WTC11 (cell line): ENCODE measurements around the gene SEC61A2. TPM values are rescaled to one million over a fixed set of nuclear protein-coding genes. Genes with fewer than 3 reads are reported as not detected.

Source experiments
- ATAC-seq: fragments of 200-7000 bp; cut with Tn5 transposase; 2 replicates; pipeline ENCODE4 v1.10.0; 2021; ENCODE audit warnings: mild to moderate bottlenecking, moderate library complexity
- CTCF ChIA-PET: fragments of 300-600 bp; sonication (Branson Sonifier 250); formaldehyde crosslinking; loops from one replicate; lab custom pipeline; 2021; ENCODE audit warnings: antibody characterized with exemption; lab: Charles Lee
- POLR2A ChIA-PET: fragments of 350-600 bp; sonication (Branson Sonifier 250); formaldehyde crosslinking; loops from one replicate; lab custom pipeline; 2021; ENCODE audit warnings: antibody characterized with exemption; lab: Charles Lee
- DNase-seq: peaks from one replicate; pipeline ENCODE4 v3.0.0; 2021; ENCODE audit warnings: low spot score
- H3K27ac Mint-ChIP-seq: 2 replicates; pipeline ENCODE4 v1.8.0; 2021; ENCODE audit warnings: mixed read lengths
- H3K27me3 Mint-ChIP-seq: 2 replicates; pipeline ENCODE4 v1.8.0; 2021; ENCODE audit warnings: low read depth, mild to moderate bottlenecking, moderate library complexity, mixed read lengths
- H3K36me3 Mint-ChIP-seq: 2 replicates; pipeline ENCODE4 v1.8.0; 2021; ENCODE audit warnings: mixed read lengths
- H3K4me1 Mint-ChIP-seq: 2 replicates; pipeline ENCODE4 v1.8.0; 2022; ENCODE audit warnings: mixed read lengths
- H3K4me3 Mint-ChIP-seq: 2 replicates; pipeline ENCODE4 v1.8.0; 2021; ENCODE audit warnings: mild to moderate bottlenecking, moderate library complexity, mixed read lengths
- H3K9me3 Mint-ChIP-seq: 2 replicates; pipeline ENCODE4 v1.8.0; 2021; ENCODE audit warnings: mixed read lengths
- ATF6 ChIP-seq: sonication (generic); formaldehyde crosslinking; IDR thresholded peaks from 2 replicates; pipeline ENCODE4 v1.8.1; 2023; ENCODE audit warnings: mild to moderate bottlenecking, missing genetic modification reagents
- E2F5 ChIP-seq: sonication (generic); formaldehyde crosslinking; IDR thresholded peaks from 2 replicates; pipeline ENCODE4 v1.8.1; 2022; ENCODE audit warnings: mild to moderate bottlenecking, moderate library complexity, missing genetic modification reagents
- ELF4 ChIP-seq: sonication (generic); formaldehyde crosslinking; IDR thresholded peaks from 2 replicates; pipeline ENCODE4 v1.8.1; 2022; ENCODE audit warnings: low read depth, mild to moderate bottlenecking, moderate library complexity, missing genetic modification reagents
- FOXJ3 ChIP-seq: sonication (generic); formaldehyde crosslinking; IDR thresholded peaks from 2 replicates; pipeline ENCODE4 v1.9.0; 2021; ENCODE audit warnings: missing genetic modification reagents, mild to moderate bottlenecking, borderline replicate concordance
- FOXK1 ChIP-seq: sonication (generic); formaldehyde crosslinking; IDR thresholded peaks from 2 replicates; pipeline ENCODE4 v1.8.0; 2022; ENCODE audit warnings: mild to moderate bottlenecking, moderate library complexity, missing genetic modification reagents
- FOXP1 ChIP-seq: sonication (generic); formaldehyde crosslinking; IDR thresholded peaks from 2 replicates; pipeline ENCODE4 v1.8.0; 2022; ENCODE audit warnings: missing genetic modification reagents, mild to moderate bottlenecking, moderate library complexity, borderline replicate concordance
- HMGA2 ChIP-seq: fragments of 250-450 bp; sonication (Bioruptor Pico); IDR thresholded peaks from 2 replicates; pipeline ENCODE4 v1.4.0; 2021; ENCODE audit warnings: mild to moderate bottlenecking, moderate library complexity
- IRF1 ChIP-seq: sonication (generic); formaldehyde crosslinking; IDR thresholded peaks from 2 replicates; pipeline ENCODE4 v1.8.0; 2023; ENCODE audit warnings: missing genetic modification reagents
- KAT7 ChIP-seq: sonication (generic); formaldehyde crosslinking; IDR thresholded peaks from 2 replicates; pipeline ENCODE4 v1.8.1; 2023; ENCODE audit warnings: missing genetic modification reagents, mild to moderate bottlenecking, borderline replicate concordance
- NFYB ChIP-seq: sonication (generic); formaldehyde crosslinking; conservative IDR thresholded peaks from 2 replicates; pipeline ENCODE4 v1.8.0; 2022; ENCODE audit warnings: low read depth, missing genetic modification reagents
- NR1H2 ChIP-seq: sonication (generic); formaldehyde crosslinking; IDR thresholded peaks from 2 replicates; pipeline ENCODE4 v1.9.0; 2021; ENCODE audit warnings: mild to moderate bottlenecking, moderate library complexity, missing genetic modification reagents
- PRDM15 ChIP-seq: sonication (generic); formaldehyde crosslinking; IDR thresholded peaks from 2 replicates; pipeline ENCODE4 v1.8.0; 2022; ENCODE audit warnings: missing genetic modification reagents
- PRRX2 ChIP-seq: fragments of 250-450 bp; sonication (Bioruptor Pico); IDR thresholded peaks from 2 replicates; pipeline ENCODE4 v1.8.0; 2021; ENCODE audit warnings: mild to moderate bottlenecking
- TCF7 ChIP-seq: sonication (generic); formaldehyde crosslinking; IDR thresholded peaks from 2 replicates; pipeline ENCODE4 v1.8.0; 2022; ENCODE audit warnings: mild to moderate bottlenecking, low read depth, missing genetic modification reagents, moderate library complexity
- TEAD1 ChIP-seq: sonication (generic); formaldehyde crosslinking; IDR thresholded peaks from 2 replicates; pipeline ENCODE4 v1.8.0; 2022; ENCODE audit warnings: mild to moderate bottlenecking, missing genetic modification reagents
- TEAD4 ChIP-seq: sonication (generic); formaldehyde crosslinking; IDR thresholded peaks from 2 replicates; pipeline ENCODE4 v1.8.0; 2022; ENCODE audit warnings: mild to moderate bottlenecking, missing genetic modification reagents
- ZBTB43 ChIP-seq: sonication (generic); formaldehyde crosslinking; IDR thresholded peaks from 2 replicates; pipeline ENCODE4 v1.8.1; 2023; ENCODE audit warnings: mild to moderate bottlenecking, missing genetic modification reagents
- ZNF121 ChIP-seq: sonication (generic); formaldehyde crosslinking; IDR thresholded peaks from 2 replicates; pipeline ENCODE4 v1.8.0; 2023; ENCODE audit warnings: missing genetic modification reagents
- ZNF263 ChIP-seq: sonication (generic); formaldehyde crosslinking; IDR thresholded peaks from 2 replicates; pipeline ENCODE4 v1.8.1; 2022; ENCODE audit warnings: low read depth, mild to moderate bottlenecking, moderate library complexity, missing genetic modification reagents
- ZNF396 ChIP-seq: fragments of 250-450 bp; sonication (Bioruptor Pico); IDR thresholded peaks from 2 replicates; pipeline ENCODE4 v1.8.0; 2021; ENCODE audit warnings: mild to moderate bottlenecking, moderate library complexity, borderline replicate concordance
- ZNF416 ChIP-seq: fragments of 250-450 bp; sonication (Bioruptor Pico); IDR thresholded peaks from 2 replicates; pipeline ENCODE4 v1.9.0; 2021; ENCODE audit warnings: mild to moderate bottlenecking, inconsistent platforms
- ZNF512 ChIP-seq: sonication (generic); formaldehyde crosslinking; IDR thresholded peaks from 2 replicates; pipeline ENCODE4 v1.8.1; 2022; ENCODE audit warnings: missing genetic modification reagents, borderline replicate concordance
- ZNF671 ChIP-seq: fragments of 250-450 bp; sonication (Bioruptor Pico); IDR thresholded peaks from 2 replicates; pipeline ENCODE4 v1.8.0; 2021; ENCODE audit warnings: mild to moderate bottlenecking
- total RNA-seq: library from RNA; stranded (reverse); gene quantifications from 3 replicates; pipeline ENCODE4 v1.2.3, GENCODE V29; 2021

SEC61A2 gene
- total RNA-seq, 1 experiment from 2014 or later: 19.0 TPM

- no peak for TF ChIP-seq KAT7 (CRISPR knock-in tag)
- TF ChIP-seq ZNF396: no peak
- no peak for TF ChIP-seq NR1H2 (CRISPR knock-in tag)
- TF ChIP-seq IRF1 (CRISPR knock-in tag): no peak
- no peak for TF ChIP-seq ZNF263 (CRISPR knock-in tag)
- no peak for TF ChIP-seq ZNF512 (CRISPR knock-in tag)
- TF ChIP-seq NFYB (CRISPR knock-in tag): no peak
- TF ChIP-seq PRRX2: no peak
- no peak for TF ChIP-seq FOXK1 (CRISPR knock-in tag)
- TF ChIP-seq E2F5 (CRISPR knock-in tag): no peak
These were observed 27.1 kb downstream of the SEC61A2 start (continued) for GRCh38 chr10:12156367-12157123.

GRCh38 chr10:12158111-12158510, 28.6 kb downstream of the SEC61A2 start:
- Mint-ChIP-seq H3K36me3 (peaks cover 27% of the 10 kb centered on the region), H3K27ac (no peak overlapping the region), H3K4me3 (no peak overlapping the region), H3K27me3 (no peaks in the 10 kb centered on the region), H3K4me1 (no peaks in the 10 kb centered on the region), H3K9me3 (no peaks in the 10 kb centered on the region)
- no peak for DNase-seq
- ATAC-seq: no peak
- ChIA-PET CTCF (interaction anchor here (0.6 kb wide), 1 partner anchor 31 kb away, joined by 5 read pairs; no protein-coding TSS in a partner anchor), POLR2A (no interaction called here)
- TF ChIP-seq TEAD4 (CRISPR knock-in tag) (no peak), ZNF396 (no peak), PRDM15 (CRISPR knock-in tag) (no peak), HMGA2 (CRISPR knock-in tag) (no peak), ZNF416 (CRISPR knock-in tag) (no peak), ZNF121 (no peak), ZNF512 (CRISPR knock-in tag) (no peak), ZNF671 (no peak), TCF7 (no peak), FOXP1 (CRISPR knock-in tag) (no peak), ZBTB43 (CRISPR knock-in tag) (no peak), ELF4 (no peak), TEAD1 (no peak), ATF6 (no peak), FOXJ3 (CRISPR knock-in tag) (no peak)
